ENCODE measurements around the gene GPR119.

Gene GPR119

DNA sequence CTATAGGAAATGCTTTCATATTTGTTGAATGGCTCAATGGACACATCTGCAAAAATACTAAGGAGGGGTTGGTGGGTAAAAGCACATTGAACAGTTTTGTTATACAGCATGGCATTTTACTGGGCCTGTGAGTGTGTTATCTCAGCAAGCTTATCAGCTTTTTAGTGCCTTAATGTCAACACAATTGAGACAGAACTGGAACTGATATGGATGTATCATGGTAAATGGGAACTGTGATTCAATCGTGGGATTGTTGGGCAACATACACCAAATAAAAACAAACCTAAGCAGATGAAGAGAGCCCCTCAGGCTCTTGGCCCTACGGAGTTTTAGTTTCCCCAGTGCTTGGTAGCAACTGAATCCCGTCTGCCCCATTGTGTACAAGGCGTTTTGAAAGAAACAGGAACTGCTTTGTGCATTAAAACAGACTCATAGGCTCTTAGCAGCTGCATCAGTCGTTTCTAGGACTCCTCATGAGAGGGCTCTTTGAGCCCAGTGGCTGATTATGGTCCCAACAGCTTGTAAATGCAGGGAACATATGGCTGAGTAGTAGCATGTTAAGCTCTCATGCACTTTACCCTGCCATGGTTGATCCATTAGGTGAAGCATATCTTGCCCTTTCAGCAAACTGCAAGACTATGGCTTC, 7.3 kb downstream of the GPR119 start:
- TF ChIP-seq GATA3 (IDR thresholded peaks at IDR 0.05; ENCODE audit: low read depth, low read length) (no peak), GATA2 (IDR thresholded peaks at IDR 0.05; ENCODE audit: low read depth, low read length) (peak; percentile 10; the same call in 1 of the 2 replicates)

DNA sequence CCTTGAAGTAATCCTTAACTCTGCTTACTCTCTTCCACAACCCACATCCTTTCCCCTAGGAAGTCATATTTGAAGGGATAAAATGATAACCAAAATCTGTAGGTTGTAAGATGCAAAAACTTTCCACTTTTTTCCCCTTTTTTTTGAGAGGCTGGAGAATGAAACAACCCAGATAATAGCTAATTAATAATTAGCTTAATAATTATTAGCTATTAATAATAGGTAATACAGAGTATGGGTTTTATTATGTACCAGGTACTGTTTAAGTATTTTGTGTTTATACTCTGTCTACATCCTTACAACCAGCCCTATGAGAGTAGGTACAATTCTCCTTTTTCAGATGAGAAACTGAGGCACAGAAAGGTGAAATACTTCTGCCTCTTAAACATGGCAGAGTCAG, 9.4 kb downstream of the GPR119 start:
- no peak for TF ChIP-seq GATA3 (IDR thresholded peaks at IDR 0.05; ENCODE audit: low read depth, low read length)
- no peak for TF ChIP-seq GATA2 (IDR thresholded peaks at IDR 0.05; ENCODE audit: low read depth, low read length)

DNA sequence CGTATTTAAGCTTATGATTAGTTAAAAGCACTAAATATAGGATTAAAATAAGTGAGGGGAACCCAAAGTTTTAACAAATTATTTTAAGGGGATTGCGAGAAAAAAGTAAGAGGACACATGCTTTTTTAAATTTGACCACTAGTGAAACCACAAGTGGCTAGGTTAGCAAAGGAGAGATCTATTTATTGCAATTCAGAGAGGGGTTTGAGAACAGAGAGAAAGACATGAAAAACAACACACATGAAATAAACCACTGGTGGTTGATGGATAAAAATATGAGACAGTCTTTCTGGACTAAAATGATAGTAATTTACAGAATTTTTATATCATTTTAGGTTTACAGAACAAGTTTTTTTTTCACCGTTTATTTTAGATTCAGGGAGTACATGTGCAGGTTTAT, 33.9 kb downstream of the GPR119 start:
- no peak for TF ChIP-seq GATA3 (IDR thresholded peaks at IDR 0.05; ENCODE audit: low read depth, low read length)
- TF ChIP-seq GATA2 (IDR thresholded peaks at IDR 0.05; ENCODE audit: low read depth, low read length): no peak

DNA sequence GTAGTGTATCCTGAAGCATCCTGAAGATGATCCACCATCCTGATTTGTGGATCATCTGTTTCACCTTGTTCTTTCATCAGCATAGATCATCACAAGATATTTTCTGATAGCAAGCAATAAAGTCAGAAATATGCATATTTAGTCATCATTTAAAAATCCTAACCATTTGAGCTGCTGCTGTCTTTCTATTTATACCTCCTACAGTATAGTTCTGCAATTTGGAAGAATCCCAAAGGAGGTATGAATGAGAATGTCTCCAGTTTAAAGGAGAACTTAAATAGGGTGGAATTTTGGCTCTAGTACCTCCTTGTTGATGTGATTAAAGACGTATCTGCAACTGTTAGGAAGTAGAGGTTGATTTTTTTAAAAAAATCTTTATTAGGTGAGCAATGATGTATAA, 38.2 kb downstream of the GPR119 start:
- TF ChIP-seq GATA2 (IDR thresholded peaks at IDR 0.05; ENCODE audit: low read depth, low read length): no peak
- TF ChIP-seq GATA3 (IDR thresholded peaks at IDR 0.05; ENCODE audit: low read depth, low read length): no peak

DNA sequence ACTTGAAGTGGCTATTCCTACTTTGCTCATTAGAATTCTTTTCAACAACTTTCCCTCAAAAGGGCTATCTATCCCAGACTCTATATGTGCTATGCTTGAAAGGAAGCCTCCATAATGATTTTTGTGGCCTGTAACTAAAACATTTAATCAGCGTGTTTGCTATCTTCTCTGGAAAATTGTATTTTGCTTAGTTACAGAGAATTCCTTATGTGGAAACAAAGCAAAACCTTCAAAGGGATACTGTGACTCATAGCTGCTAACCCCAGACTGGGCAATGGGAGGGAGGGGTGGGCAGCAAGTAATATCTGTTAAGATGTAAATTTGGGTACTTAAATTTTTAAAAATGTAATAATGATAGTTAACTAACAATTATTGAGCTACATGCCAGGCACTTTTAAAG, 42.1 kb downstream of the GPR119 start:
- no peak for TF ChIP-seq GATA3 (IDR thresholded peaks at IDR 0.05; ENCODE audit: low read depth, low read length)
- no peak for TF ChIP-seq GATA2 (IDR thresholded peaks at IDR 0.05; ENCODE audit: low read depth, low read length)

DNA sequence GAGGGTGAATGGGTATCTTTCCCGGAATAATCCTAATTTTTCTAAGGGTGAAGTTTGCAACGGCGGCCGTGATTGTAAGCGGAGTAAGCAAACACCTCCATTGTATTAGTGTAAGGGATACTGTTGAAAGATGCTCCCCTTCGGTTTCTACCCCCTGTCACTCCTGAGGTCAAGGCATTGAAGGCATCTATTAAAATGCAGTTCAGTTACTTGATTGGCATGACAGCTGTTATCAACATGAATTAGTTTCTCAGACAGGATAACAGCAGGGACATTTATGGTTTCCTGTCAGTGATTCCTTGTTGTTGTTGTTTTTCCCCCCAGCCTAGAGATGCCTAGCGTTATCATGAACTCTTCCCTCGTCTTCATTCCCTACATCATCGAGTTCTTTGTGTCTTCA, 45.2 kb downstream of the GPR119 start:
- TF ChIP-seq GATA2 (IDR thresholded peaks at IDR 0.05; ENCODE audit: low read depth, low read length) (no peak), GATA3 (IDR thresholded peaks at IDR 0.05; ENCODE audit: low read depth, low read length) (no peak)

DNA sequence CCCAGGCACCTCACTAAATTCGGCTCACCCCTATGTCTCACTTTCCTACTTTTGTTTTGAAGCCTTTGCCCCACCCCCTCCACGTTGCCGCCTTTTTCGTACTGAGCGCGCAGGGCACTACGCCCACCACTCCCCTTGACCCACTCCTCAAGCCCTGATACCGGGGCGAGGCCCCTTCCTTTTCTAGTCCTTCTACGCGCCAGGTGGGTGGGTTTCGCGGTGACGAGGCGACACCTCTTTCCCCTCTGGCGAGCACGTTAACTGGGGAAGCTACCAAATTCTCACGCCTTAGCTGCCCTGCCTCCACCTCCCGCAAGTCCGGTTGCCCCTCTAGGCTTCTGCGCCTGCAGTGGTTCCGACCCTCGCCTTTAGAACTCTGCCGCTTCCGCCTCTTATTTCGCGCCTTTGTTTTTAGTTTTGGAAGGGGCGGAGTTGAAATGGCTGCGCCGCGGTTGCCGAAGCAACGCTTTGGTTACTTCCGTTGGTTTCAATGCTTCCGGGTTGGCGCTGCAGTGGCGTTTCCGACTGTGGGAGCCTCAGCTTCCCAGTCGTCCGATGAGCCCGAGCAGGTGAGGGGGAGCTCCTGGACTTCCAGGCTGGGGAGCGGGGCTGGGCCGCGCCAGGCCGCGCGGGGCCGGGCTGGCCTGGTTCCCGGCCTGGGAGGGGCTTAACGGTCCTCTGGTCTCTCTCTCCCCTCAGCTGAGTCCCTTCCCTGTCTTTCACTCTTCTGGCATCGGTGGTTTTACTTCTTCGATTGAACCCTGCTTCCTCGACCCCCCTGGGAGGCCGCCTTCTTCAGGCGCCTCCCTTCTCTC, 45.9 kb downstream of the GPR119 start, which contains the start of gene SLC25A14:
Gene SLC25A14 (plus strand): TSS at position 512 of the 815 bp plus-strand sequence. CDS start 360 bp downstream, outside the sequence.
- TF ChIP-seq GATA3 (IDR thresholded peaks at IDR 0.05; ENCODE audit: low read depth, low read length) (no peak), GATA2 (IDR thresholded peaks at IDR 0.05; ENCODE audit: low read depth, low read length) (no peak)

DNA sequence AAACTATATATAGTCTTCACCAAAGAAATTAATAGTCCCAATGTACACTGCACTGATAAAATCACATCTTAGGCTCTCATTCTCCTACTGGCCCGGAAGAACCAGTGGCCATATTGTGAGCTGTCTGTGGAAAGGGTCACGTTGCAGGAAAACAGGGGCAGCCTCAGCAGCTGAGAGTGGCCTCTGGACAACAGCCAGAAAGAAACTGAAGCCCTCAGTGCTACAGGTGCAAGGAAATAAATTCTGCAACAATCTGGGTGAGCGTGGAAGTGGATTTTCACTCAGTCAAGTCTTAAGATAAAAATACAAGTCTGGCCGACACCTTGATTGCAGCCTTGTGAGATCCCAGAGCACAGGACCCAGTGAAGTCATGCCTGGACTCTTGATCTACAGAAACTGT, 48.9 kb downstream of the GPR119 start:
- TF ChIP-seq GATA2 (IDR thresholded peaks at IDR 0.05; ENCODE audit: low read depth, low read length) (no peak), GATA3 (IDR thresholded peaks at IDR 0.05; ENCODE audit: low read depth, low read length) (no peak)
